Activated CD8-positive, alpha-beta memory T cell treated with anti-CD3 and anti-CD28 coated beads for 48 hours (primary cell): Measurements from ENCODE around the gene CLK3.

ENCODE experiments used
- DNase-seq, 3 experiments: peaks; one replicate each; pipeline ENCODE4 v3.0.0-alpha.2; 2020; ENCODE audit warnings: low read depth in 2 of 3, low spot score in 2 of 3

CLK3 gene

DNA sequence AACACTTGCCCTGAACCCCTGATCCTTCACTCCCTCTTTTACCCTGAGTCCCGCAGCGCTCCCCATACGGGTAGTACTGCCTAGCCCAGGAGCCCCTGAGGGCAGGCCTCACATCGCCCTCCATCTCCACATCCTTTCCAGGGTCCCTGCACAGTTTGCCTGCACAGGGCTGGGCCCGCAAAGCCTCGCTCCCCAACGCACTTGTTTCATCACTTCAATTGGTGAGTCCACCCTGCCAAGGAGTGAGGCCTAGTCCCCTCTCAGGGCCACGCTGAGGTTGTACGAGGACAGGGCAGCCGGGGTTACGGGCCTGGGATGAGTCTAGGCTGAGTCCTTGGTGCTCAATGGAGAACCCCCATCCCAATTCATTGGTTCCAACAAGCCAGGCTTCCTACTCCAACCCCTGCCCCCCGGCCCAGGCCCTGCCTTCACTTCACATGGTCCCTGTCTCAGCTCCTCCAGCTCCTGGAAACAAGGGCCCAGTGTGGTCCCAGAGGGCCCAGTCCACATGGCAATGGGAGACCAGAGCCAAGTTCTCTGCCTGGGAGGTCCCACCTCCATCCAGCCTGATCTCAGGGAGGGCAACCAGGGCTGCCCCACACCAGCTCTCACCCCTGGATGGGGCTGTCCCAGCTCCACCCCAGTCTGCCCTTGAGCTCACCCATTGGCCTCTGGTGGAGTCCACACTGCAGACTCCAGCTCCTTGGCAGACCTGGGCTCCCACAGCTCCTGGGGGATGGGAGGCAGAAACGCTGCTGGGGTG is 12.4 kb upstream of the CLK3 start:
- DNase-seq: no peak

DNA sequence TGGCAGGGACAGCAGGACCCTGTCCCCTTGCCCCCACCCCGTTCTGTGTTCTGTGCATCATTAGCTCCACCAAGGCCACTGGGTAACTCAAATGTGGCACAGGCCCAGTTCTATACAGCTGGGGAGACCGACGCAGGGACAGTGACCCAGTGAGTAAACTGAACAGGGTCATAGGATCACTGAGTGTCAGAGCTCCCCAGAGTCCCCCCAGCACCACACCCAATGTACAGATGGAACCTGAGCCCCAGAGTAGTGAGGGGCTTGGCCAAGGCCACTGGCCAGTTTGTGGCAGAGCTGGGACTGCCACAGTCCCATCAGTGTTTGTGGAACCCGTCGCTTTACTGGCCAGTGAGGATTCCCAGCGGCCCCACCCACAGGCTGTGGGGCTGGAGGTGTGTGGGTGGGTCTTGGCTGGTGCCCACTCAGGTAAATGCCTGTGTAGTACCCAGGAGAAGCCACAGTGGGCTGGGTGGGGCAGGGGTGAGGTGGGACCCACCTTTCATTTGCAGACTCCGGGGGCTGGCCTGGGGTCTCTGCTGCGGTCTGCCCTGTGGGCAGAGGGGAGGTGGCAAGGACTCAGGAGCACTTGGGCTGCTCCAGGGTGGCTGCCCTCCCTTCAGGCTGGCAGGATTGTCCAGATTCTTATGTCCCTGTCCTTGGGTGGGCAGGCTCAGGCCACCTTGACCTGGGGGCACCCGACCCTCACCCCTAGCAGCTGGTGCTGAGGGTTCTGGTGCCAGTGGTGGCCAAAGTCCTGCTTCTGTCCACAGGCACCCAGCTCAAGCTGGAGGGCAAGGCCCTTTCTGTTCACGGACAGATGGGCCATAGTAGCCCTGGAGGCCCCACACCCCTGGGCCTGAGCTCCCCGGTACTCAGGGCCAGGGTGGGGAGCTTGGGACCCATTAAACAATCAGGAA is 11.6 kb upstream of the CLK3 start:
- no peak for DNase-seq

DNA sequence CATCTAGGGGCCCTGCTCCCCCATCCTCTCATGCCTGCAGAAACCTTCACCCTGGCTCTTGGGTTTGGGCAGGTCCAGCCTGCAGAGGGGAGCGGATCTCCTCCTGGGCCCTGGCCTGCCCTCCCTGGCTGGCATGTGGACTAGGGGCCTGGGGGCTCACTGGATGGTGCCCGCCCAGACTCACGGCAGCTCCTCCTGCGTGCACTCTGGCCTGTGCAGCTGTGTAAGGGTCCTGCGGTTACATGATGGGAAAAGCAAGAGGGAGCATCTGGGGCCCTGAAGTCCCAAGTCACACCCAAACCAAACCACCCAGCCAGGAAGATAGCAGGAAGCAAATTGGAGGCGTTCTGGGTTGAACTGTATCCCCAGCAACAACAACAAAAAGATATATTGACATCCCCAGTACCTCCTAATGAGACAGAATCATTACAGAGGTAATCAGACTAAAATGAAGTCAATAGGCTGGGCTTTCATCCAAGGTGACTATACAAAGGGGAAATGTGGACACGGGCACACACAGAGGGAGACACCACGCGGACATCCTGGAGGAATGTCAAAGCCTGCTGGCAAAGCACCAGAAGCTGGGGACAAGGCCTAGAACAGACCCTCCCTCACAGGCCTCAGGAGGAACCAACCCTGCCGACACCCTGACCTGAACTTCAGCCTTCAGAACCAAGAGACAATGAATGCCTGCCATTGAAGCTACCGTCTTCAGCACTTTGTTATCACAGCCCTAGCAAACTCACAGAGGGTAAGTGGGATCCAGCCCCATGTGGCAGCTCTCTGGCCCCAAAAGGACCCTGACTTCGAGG is 10.4 kb upstream of the CLK3 start:
- no peak for DNase-seq

DNA sequence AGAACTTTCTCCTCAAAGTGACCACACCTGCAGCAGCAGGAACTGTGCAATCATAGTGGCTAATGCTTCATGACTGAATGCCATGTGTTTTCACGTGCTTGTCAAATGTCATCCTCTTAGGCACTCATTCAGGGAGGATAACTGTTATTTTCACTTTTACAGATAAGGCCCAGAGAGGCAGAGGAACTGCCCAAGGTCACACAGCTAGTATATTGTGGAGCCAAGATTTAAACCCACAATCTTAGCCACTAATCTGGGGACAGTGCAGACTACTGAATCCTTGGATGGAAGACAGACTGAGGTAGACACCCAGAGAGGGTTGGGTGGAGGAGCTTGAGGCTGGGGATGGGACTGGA is 9.9 kb upstream of the CLK3 start:
- DNase-seq: no peak

DNA sequence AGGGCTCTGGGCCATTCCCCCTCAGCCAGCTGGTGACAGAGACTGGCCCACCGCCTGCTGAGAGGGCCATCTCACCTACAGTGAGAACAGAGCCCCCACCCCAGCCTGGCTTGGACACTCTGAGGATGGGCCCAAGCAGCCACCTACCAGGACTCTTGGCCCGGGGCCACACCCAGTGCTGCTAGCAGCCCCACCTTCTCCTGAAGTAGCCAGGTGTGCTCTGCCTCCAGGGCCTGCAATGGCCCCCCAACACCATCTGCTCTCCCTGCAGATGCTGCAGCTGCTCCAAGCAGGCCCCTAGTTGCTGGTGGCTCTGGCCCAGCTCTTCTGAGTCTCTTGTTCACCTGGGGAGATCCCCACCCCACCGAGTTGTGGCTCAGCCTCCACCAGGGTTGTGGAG is 6.8 kb upstream of the CLK3 start:
- DNase-seq: no peak

DNA sequence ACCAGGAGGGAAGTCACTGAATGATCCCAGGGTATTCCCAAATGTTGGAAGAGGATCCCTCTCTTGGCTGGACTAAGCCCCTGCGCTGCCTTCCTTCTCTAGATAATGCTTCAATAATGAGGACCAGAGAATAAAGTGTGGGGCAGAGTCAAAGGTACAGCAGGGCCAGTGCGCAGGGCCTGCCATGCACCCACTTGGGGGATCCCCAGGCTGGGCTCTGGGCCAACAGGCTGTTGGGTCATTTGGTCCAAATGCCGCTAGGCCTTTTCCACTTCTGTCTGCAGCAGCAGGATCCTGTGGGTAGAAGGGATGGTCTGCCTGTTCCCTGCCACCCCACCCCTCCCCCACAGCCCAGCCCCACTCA is 5.7 kb upstream of the CLK3 start:
- no peak for DNase-seq

DNA sequence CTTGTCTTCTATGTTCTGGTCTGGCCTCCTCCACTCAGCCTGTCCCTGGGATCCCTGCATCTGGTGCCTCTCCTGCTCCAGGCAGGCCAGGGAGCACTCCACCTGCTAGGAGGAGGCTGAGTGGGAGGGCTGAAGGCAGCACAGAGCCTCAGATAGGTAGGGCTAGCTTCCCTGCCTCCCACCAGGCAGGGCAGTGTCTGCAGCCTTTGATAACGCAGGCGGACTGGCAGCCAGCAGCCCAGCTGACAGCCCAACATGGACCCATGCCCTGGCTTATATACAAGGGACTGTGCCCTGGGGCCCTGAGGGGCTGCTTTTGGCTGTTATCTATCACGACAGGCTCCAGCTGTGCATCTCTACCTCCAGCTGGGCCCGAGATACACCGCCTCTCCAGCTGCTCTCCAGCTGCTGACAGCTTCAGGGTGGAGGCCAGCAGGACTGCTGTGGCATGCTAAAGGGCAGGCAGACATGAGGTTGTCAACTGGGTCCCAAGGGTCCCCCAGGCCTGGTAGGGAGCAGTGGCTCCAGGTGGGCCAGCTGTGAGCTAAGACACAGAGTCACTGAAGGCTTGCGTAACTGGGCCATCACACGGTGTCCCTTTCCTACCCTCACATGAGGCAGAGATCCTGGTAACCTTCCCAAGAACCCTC is 5.2 kb upstream of the CLK3 start:
- DNase-seq: no peak

DNA sequence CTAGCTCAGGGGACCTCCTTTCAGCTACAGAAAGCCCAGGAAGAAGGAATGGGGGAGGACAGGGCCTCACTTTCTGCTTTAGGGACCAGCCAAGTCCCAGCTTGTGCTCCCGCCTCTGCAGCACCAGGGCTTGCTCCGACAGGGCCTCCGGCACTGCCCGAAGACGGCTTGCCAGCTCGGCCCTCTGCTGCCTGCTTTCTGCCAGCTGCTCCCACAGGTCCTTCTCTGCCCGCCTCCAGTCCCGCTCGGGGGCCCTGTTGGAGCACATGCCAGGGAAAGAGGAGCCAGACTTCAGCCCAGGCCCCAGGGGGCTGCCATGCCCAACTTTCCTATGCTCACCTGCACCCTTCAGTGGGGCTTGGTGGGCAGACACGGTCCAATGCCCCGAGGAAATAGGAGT is 4.3 kb upstream of the CLK3 start:
- DNase-seq: no peak

DNA sequence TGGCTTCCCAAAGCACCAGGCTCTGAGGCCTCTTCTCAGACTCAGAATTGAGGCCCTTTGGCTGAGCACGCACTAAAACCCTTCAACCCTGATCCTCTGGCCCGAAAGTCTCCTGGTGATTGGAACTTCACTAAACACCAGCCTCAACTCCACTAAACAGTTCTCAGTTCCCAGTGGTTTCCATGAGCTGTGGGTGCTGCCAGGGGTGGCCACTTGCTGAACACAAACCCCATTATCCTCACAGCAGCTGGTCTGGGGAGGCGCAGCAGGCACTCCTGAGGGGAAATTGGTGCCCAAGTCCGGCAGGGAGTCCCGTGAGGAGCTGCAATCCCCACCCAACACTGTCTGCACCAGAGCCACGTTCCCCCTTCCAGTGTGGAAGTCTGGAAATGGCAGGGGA is 3.8 kb upstream of the CLK3 start:
- no peak for DNase-seq

DNA sequence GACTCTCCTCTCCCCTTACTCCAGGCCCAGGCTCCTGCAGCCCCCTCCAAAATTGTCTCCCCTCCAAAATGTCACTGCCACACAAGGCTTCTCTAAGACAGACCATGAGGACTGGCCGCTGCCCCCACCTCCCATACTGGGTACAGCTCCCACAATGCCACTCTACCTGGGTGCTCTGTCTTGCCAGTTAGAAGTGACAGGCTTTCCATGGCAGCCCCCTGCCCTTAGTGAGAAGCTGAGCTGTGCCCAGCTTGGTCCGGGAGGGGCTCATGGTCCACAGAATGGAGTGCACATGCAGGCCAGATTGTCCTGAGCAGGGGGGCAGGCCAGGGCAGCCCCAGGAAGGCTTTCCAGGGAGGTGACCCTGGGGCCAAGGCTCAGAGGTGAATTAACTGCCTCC is 3.0 kb upstream of the CLK3 start:
- no peak for DNase-seq

DNA sequence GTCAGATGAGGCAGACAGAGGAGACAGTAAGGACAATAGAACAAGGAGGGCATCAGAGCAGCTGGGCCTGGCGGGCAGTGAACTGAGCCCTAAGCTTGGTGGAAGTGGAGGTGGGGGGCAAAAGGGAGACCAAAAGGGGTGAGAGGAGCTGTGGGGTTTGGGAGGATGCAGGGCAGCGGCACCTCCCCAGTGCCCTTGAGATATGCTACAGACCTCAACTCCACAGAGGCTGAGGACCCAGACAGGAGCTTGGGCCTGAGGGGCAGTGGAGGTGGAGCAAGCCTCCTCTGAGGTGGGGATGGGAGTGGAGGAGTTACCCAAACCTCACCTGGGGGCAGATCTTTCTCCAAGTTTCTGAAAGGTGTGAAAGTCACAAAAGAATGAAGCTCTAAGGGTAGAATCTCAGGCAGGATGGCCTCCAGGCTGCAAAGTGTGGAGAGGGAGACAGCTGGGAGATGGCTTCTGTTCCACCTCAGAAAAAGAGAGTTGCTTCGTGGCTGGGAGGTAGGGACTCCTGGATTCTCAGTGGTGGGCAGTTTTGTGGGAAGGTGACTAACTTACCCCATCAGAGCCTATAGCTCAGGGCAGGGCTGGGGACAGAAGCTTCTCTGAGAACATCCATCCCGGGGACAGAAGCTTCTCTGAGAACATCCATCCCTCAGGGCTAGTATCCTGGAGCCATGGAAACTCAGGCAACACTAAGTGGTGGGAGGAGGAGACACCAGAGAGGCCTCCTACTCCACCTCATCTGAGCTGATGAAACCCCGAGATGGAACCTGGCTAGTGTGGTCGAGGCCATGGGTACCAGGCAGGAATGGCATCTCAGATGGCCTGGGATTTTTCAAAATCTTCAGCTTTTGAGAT is 2.3 kb upstream of the CLK3 start:
- DNase-seq: no peak

DNA sequence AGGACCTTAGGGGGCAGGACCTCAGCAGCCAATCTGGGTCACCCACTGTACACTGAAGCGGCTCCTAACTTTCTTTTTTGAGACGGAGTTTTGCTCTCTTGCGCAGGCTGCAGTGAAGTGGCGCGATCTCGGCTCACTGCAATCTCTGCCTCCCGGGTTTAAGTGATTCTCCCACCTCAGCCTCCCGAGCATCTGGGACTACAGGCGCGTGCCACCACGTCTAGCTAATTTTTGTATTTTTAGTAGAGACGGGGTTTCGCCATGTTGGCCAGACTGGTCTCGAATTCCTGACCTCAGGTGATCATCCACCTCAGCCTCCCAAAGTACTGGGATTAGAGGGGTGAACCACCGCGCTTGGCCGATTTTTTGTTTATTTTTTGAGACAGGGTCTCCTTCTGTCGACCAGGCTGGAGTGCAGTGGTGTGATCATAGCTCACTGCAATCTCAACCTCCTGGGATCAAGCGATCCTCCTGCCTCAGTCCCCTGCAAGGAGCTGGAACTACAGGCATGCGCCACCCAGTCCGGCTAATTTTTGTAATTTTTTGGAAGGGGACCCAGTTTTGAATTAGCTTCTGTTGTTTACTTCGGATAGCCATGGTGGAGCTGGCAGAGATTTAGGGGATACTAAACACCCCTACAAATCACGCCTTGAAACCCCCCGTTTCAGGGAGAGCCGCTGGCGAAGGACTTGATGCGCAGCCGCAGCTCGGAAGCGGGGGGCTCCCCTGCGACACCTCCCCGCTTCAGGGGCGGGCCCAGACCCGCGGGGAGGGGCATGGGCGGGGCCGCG is 1.5 kb upstream of the CLK3 start:
- DNase-seq: no peak

DNA sequence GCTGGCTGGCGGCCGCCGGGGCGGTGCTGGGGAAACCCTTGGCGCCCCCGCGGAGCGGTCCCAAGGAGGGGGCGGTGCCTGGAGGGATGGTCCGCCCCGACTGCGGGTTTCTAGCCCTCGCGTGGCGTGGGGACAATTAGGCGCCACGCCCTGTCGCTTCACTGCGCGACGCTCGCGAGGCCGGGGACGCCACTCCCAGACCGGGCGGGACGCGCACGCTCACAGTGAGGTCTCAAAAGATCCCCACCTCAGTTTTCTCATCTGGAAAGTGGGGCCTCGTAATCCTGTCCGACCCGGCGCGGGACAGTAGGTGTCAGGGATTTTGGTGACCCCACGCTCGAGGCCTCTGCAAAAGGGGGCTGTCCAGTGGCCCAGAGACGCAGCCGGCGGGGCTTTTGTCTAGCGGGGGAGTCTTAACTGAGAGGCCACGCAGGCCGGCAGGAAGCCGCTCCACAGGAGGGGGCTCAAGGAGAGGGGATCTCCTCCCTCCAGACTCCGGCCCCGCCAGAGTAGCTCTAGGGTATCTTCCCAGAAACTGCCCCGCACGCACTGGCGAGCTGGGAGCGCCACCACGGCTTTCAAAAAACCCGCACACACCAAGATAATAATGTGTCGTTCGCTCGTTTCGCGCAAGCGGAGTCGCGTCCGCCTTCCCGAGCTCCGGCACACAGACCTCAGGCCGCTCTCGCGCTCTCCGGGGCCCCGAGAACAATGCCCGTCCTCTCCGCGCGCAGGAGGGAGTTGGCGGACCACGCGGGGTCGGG is 710 bp upstream of the CLK3 start:
- DNase-seq: peak; percentile 64 to 85 (median 68)

DNA sequence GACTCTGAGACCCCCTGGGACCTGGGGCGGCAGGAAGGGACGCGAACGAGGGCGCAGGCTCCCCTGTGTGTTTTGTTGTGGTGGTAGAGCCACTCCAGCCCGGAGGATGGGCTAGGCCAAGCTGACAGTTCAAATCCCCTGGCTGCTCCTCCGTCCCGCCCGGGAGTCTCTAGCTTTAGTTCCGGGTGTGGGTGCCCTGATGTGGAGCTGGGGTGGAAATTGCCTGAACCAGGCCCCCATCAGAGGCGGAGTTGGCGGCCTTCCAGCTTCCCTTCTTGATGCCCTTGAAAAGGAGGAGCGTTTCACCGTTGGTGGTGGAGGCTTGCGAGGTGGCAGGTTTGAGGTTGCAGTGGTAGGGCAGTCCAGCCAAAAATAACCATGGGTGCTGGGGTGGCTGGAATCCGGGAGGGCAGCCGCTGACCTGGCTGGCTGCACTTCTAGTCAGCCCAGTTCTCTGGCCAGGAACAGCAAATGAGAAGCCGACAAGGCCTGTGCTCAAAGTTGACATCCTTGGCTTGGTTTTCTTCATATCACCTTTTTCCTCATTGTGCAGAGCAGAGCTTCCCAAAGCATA is 817 bp downstream of the CLK3 start:
- DNase-seq: peak in 2 of 3 experiments; percentile 14 to 40

DNA sequence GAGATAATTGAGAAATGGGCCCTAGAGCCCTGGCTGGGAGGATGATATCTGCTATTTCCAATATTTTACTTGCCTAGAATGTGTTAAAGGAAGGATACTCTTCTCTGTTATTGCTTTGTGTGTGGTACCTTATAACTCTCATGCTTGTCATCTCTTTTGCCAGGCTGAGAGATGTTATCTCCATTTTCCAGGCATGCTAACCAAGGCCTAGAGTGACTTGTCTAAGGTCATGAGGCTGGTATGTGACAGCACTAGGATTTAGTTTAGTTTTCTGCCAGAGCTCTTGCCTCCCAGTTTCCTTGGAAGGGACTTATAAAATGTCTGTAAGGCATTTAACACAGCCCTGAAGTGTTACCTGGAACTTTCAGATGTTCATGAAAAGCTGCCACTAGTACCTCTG is 1.4 kb downstream of the CLK3 start:
- no peak for DNase-seq

DNA sequence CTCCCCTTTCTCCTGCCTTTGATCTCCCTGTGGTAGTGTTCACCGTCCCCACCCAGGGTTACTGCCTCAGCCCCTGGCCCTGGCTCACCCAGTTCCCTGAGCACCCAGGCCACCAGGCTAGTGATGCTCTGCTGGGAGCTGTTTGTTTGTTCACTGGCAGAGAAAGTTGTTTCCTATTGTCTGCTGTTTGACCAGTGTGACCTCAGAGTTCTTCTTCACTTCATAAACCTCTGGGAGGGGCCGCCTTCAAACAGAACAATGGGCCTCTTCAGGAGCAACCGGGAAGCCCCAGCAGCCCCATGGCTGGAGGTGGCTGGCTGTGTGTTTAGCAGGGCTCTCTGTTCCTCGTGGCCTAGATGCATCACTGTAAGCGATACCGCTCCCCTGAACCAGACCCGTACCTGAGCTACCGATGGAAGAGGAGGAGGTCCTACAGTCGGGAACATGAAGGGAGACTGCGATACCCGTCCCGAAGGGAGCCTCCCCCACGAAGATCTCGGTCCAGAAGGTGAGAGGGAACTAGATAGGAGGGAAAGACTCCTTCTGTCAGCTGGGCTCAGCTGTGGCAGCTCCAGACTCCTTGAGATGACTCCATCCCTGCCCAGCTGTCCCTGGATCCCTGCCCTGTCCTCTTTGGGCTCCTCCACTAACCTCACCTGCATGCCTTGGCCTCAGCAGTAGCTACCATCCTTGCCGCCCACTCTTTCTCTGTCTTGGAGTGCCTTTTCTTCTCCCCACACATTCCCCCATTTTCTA is 3.4 kb downstream of the CLK3 start:
- DNase-seq: no peak

DNA sequence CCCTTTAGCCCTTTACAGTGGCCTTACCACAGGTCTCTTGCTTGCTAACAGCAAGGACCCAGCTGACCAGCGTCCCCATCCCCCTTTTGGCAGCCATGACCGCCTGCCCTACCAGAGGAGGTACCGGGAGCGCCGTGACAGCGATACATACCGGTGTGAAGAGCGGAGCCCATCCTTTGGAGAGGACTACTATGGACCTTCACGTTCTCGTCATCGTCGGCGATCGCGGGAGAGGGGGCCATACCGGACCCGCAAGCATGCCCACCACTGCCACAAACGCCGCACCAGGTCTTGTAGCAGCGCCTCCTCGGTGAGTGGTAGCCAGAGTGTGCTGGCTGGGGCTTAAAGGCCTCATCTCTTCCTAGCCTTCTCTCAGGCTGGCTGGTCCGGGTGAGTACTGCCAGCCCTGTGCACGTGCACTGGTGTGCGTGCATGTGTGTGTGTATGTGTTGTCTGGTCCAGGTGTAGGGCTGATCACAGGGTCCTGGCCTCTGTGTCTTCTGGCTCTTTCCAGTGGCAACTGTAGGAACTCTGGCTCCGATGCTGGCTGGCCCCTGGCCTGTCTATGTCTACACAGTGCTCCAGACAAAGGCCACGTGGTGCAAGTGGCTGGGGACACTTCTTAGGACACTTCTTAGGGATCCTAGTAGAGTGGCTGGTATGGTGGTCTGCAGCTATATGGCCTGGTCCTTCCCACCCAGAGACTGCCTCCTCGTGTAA is 4.4 kb downstream of the CLK3 start:
- no peak for DNase-seq
